Ectodermal cell (in vitro differentiated cells): ENCODE data around the gene SHANK3.

Experiments
- H3K27ac ChIP-seq: 2 replicates; pipeline ENCODE4 v1.7.0; 2013; ENCODE audit warnings: mild to moderate bottlenecking, low read depth, low read length; ENCODE audit not compliant: insufficient read depth, poor library complexity, severe bottlenecking
- H3K27me3 ChIP-seq: 2 replicates; pipeline ENCODE4 v1.7.0; 2013; ENCODE audit warnings: mild to moderate bottlenecking, low read length; ENCODE audit not compliant: insufficient read depth, control insufficient read depth, poor library complexity, severe bottlenecking
- H3K36me3 ChIP-seq: one replicate; pipeline ENCODE4 v1.7.0; 2013; ENCODE audit warnings: low read length; ENCODE audit not compliant: control insufficient read depth, insufficient read depth
- H3K4me1 ChIP-seq: one replicate; pipeline ENCODE4 v1.7.0; 2013; ENCODE audit warnings: low read length; ENCODE audit not compliant: control insufficient read depth, insufficient read depth
- H3K4me3 ChIP-seq: 2 replicates; pipeline ENCODE4 v1.7.0; 2013; ENCODE audit warnings: low read depth, low read length, control low read depth; ENCODE audit not compliant: insufficient read depth
- H3K9me3 ChIP-seq: 2 replicates; pipeline ENCODE4 v1.7.0; 2013; ENCODE audit warnings: mild to moderate bottlenecking, low read length, moderate library complexity; ENCODE audit not compliant: control insufficient read depth
- WGBS, 2 experiments: methylation state at CpG; one replicate each; pipeline ENCODE4 v1.1.7; 2013; ENCODE audit warnings: missing lambda C conversion rate in 2 of 2; 5-methylcytosine and 5-hydroxymethylcytosine counted together

Gene SHANK3

DNA sequence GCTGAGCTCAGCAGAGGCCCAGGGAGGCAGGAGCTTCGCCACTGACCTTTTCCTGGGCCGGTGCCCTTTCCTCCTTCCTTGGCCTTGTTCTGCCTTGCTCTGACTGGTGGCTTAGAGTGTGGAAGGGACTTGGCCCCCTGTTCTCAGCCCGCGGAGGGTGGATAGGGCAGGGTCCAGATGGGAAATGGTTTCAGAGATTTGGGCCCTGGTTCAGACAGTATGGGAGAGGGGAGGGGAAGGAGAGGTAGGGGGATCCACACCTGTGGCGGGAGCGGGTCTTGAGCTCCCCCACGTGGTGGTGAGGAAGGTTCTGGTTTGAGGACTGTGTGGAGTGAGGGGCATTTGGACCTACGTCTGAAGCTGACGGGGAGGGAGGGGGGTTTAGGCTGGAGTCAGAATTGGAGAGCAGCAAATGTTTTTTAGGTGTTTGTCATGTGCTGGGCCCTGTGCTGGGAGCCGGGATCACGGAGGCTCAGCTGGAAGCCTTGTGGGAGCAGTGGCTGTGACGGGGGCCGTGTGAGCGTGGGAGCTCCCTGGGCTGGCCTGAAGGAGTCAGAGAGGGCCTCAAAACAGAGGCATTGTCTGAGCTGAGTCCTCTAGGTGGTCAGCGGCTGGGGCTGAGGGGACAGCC is 27.2 kb downstream of the SHANK3 start:
- H3K27ac ChIP-seq = no peak overlapping the region
- no peak overlapping the region for H3K4me3 ChIP-seq
- peaks cover 5% of the 10 kb centered on the region for H3K4me1 ChIP-seq
- WGBS, 2 experiments = 71 to 73% methylated on average over 14 of the region's 15 CpGs
- H3K36me3 ChIP-seq = no peaks in the 10 kb centered on the region
- peaks cover 11% of the 10 kb centered on the region for H3K27me3 ChIP-seq
- H3K9me3 ChIP-seq = no peaks in the 10 kb centered on the region

DNA sequence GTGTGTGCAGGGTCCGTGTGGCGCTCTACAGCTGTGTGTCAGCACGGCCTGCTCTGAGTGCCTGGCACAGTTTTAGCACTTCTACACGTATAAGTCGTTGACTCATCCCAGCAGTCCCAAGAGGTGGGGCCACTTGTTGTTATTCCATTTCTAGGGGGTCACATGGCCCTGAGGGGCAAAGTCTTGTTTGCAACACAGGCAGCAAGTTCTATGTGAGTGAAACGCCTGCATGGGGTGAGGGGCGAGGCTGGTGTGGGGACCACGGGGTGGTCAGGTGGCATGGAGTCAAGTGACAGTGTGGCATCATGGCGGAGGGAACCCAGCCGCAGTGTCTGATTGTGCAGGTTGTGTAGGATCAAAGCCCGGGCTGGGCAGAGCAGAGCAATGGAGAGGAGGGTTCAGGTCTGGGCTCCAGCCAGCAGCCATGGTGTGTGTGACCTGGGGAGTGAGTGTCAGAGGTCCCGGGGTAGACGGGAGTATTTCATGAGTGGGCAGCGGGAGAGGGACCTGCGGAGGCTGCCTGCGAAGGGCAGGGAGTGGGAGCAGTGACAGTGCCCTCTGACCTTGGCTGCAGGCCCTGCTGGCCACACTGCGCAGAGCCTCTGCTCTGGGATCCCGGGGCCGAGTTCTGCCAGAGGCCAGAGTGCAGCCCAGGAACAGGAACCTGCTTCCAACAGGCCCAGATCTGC is 27.9 kb downstream of the SHANK3 start:
- H3K27ac ChIP-seq = no peak overlapping the region
- no peaks in the 10 kb centered on the region for H3K36me3 ChIP-seq
- no peaks in the 10 kb centered on the region for H3K9me3 ChIP-seq
- no peak overlapping the region for H3K4me3 ChIP-seq
- peaks cover 11% of the 10 kb centered on the region for H3K27me3 ChIP-seq
- 94 to 95% methylated on average over 19 of the region's 19 CpGs for WGBS, 2 experiments
- H3K4me1 ChIP-seq = peaks cover 7% of the 10 kb centered on the region

DNA sequence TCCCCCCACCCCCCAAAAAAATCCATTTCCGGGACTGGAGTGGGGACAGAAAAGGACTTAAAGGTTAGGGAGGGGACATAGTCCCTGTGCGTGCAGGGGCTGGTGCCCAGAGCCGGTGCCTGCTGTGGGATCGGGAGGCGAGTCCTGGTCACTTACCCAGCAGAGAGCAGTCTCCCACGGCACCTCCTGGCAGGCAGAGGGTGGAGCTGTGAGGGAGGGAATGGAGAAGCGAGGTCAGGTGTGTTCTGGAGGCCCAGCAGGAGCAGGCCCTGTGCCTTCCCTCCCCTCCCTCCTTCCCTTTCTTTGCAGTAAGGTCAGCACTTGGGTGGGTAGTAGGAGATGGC is 28.4 kb downstream of the SHANK3 start:
- Histone ChIP-seq H3K4me1 (peaks cover 10% of the 10 kb centered on the region), H3K27ac (no peak overlapping the region), H3K9me3 (no peaks in the 10 kb centered on the region), H3K27me3 (peaks cover 11% of the 10 kb centered on the region), H3K4me3 (no peak overlapping the region), H3K36me3 (no peaks in the 10 kb centered on the region)
- WGBS, 2 experiments = 90 to 93% methylated on average over 7 of the region's 7 CpGs

DNA sequence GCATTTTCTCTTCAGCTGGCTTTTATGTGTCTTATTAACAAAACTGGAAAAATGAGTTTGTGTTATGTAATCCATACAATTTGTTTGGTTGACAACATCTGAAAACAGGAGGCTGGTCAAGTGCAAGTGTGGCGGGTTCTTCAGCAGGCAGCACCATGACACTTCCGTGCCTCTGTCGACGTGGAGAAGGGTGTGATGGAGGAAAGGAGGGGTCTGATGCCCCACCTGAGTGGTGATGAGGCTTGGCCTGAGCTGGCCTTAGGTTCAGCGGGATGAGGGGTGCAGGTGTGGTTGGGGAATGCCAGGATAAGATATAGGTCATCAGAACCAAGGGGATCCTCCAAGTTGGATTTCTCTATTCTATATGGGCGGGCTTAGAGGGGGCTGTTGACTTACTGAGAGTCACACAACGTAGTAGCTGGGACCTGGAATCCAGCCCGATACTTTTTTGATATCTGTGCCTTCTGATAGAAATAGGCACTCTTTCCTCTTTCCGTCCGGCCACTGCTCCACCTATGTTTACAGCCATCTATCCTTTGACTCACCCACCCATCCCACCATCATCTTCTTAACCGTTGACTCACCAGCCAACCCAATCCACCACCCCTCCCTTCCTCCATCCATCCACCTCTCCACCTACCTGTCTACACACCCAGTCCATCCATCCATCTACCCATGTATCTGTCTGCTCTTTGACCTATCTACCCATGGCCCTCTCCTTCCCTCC is 29.0 kb downstream of the SHANK3 start:
- Histone ChIP-seq H3K4me1 (peaks cover 12% of the 10 kb centered on the region), H3K9me3 (no peaks in the 10 kb centered on the region), H3K4me3 (no peak overlapping the region), H3K27me3 (peaks cover 11% of the 10 kb centered on the region), H3K27ac (no peak overlapping the region), H3K36me3 (no peaks in the 10 kb centered on the region)
- WGBS, 2 experiments = 92 to 94% methylated on average over 11 of the region's 11 CpGs

DNA sequence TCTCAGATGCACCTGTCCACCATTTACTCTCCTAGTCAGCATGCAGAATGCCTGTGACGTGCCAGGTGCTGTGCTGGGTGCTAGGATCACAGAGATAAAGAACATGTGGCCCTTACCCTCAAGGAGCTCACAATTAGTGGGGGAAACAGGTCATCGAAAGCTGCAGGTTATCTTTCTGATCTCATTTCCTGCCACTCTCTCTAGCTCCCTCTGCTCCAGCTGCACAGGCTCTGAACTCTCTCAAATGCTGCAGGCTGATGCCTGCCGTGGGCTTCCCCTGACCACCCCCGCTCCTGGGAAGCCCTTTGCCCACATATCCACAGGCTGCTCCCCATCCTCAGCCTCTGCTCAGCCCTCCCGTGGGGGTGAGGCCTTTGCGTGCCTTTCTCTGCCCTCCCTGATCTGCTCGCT is 29.6 kb downstream of the SHANK3 start:
- H3K4me1 ChIP-seq = peaks cover 12% of the 10 kb centered on the region

DNA sequence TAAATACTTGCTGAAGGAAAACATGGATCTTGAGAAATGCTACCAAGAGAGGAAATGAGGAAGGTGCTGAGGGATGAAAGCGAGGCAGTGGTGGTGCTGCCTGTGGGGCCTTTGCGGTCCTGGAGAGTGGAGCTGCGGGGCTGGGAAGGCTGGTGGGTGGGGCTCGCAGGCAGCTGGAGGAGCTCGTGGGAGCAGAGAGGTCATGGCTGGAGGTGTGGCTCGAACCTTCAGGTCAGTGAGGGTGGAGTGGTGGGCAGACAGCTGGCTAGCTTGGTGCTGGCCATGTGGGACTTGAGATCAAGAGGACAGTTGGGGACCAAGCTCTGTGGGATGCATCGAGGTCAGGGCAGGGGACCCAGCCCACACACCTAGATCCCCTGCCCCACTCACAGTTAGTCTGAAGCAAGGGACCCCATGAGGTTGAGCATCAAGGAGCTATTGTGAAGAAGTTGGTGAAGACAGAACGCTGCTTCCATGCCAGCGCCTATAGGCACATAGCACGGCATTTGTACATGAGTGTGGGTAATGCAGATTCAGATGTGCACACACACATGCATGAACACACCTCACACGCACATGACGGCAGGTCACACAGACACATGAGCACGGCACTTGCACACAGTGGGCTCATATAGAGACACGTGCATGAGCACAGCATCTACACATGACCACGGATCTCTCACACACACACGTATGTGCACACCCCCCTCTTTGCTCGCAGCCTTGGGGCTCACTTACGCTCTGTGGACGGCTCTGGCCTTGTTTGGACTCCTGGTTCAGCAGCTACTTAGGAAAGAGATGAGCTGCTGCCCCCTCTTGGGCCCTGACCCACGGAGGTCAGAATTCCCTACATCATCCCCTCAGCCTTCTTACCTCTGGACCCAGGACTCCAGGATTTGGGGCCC is 30.4 kb downstream of the SHANK3 start:
- Histone ChIP-seq H3K4me1 (peaks cover 12% of the 10 kb centered on the region), H3K9me3 (no peaks in the 10 kb centered on the region), H3K4me3 (no peak overlapping the region), H3K36me3 (no peaks in the 10 kb centered on the region), H3K27me3 (peaks cover 6% of the 10 kb centered on the region), H3K27ac (no peak overlapping the region)
- 90 to 92% methylated on average over 20 of the region's 20 CpGs for WGBS, 2 experiments

More for the DNA sequence above, 29.6 kb downstream of the SHANK3 start:
- Histone ChIP-seq H3K9me3 (no peaks in the 10 kb centered on the region), H3K27ac (no peak overlapping the region), H3K4me3 (no peak overlapping the region), H3K36me3 (no peaks in the 10 kb centered on the region), H3K27me3 (peaks cover 11% of the 10 kb centered on the region)
- 89 to 93% methylated on average over 7 of the region's 7 CpGs for WGBS, 2 experiments

DNA sequence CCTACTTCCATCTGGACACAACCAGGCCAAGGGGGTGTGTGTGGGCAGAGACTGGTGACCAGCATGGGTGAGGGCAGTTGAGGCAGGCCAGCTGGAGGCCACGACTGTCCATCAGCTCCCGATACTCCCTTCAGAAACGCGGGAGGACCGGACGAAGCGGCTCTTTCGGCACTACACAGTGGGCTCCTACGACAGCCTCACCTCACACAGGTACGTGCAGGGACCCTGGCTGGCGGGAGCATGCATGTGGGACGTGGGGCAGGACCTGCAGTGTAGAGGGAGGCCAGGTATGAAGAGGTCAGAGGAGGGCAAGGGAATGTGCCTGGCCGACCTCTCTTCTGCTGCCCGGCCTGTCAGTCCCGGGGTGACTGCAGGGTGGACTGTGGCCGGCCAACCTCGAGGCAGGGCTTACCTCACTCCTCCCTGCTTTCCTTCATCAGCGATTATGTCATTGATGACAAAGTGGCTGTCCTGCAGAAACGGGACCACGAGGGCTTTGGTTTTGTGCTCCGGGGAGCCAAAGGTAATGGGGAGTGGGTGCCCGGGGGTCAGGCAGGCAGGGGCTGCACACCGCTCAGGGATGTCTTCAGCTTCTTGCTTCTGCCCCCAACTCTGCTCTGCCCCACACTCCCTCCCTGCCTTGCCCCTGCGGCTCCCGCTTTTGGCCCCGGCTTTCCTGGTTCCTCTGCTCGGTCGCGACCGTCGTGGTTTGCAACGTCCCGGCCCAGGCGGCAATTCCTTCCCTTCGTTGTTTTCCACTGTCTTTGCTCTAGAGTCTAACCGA is 31.3 kb downstream of the SHANK3 start:
- Histone ChIP-seq H3K27ac (no peak overlapping the region), H3K36me3 (no peaks in the 10 kb centered on the region), H3K27me3 (no peaks in the 10 kb centered on the region), H3K4me1 (peaks cover 12% of the 10 kb centered on the region), H3K4me3 (no peak overlapping the region), H3K9me3 (no peaks in the 10 kb centered on the region)
- 94 to 95% methylated on average over 36 of the region's 36 CpGs for WGBS, 2 experiments

DNA sequence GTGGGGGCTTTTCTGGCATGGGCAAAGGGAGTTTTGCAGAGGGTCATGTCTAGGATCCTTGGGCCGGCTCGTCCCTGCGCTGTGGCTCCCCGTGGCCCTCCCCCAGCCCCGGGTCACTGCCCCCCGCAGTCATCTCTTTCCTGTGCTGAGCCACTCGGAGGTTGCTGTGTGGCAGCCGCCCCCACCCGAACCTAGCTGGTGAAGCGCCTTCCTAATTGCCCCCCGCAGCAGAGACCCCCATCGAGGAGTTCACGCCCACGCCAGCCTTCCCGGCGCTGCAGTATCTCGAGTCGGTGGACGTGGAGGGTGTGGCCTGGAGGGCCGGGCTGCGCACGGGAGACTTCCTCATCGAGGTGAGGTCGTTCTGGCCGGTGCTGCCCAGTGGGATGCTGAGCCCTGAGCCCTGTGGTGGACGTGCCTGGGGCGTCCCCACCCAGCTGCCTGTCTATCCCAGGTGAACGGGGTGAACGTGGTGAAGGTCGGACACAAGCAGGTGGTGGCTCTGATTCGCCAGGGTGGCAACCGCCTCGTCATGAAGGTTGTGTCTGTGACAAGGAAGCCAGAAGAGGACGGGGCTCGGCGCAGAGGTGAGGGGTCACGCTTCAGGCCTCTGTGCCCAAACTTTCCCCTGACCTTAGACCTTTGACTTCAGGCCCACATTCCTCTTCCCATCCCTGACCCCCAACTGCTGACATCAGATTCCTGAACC is 32.0 kb downstream of the SHANK3 start:
- no peaks in the 10 kb centered on the region for H3K9me3 ChIP-seq
- no peaks in the 10 kb centered on the region for H3K36me3 ChIP-seq
- no peak overlapping the region for H3K4me3 ChIP-seq
- 90% methylated on average over 37 of the region's 37 CpGs for WGBS, 2 experiments
- H3K27ac ChIP-seq = peak overlapping the region; percentile 55
- H3K27me3 ChIP-seq = no peaks in the 10 kb centered on the region
- H3K4me1 ChIP-seq = peaks cover 12% of the 10 kb centered on the region

DNA sequence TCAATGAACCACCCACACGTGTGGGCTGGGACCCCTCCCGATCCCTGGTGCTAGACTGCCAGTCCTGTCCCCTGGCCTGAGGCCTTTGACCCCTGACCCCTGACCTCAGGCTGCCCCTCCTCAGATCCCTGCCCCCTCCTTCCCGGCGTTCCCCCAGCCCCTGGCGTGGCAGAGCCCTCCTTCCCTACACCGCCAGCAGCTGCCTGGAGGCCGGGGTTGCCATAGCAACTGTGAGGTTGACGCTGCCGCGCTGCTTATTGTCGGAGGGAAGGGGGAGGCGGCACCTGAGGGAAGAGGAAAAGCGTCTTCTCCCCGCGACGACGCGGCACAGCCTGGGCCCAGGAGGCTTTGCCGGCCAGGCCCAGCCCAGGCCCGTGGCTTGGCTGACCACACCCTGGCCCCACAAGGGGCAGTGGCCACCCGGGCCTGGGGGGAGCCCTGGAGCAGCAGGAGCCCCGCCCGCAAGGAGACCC is 32.6 kb downstream of the SHANK3 start:
- peak overlapping the region; percentile 69 for H3K27ac ChIP-seq
- peaks cover 12% of the 10 kb centered on the region for H3K4me1 ChIP-seq
- no peaks in the 10 kb centered on the region for H3K36me3 ChIP-seq
- 7 to 8% methylated on average over 23 of the region's 23 CpGs for WGBS, 2 experiments
- H3K4me3 ChIP-seq = peak overlapping the region; percentile 29
- no peaks in the 10 kb centered on the region for H3K9me3 ChIP-seq
- no peaks in the 10 kb centered on the region for H3K27me3 ChIP-seq
